ENCODE results near the gene FBXO5.
"Not testable (repeated sequence)": the region's sequence is repeated elsewhere in the genome, so short reads cannot be mapped to it uniquely, and the experiment has no call there.

Gene FBXO5

DNA sequence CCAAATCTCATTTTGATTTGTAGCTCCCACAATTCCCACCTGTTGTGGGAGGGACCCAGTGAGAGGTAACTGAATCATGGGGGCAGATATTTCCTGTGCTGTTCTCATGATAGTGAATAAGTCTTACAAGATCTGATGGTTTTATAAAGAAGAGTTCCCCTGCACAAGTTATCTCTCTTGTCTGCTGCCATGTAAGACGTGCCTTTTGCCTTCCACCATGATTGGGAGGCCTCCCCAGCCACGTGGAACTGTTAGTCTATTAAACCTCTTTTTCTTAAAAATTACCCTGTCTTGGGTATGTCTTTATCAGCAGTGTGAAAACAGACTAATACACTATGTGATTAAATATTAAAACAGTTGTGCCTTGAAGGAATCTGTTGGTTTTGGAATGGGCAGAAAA is 16.7 kb upstream of the FBXO5 start:
- DNase-seq (ENCODE audit: low read depth); H3K4me3 ChIP-seq (ENCODE audit: low read depth, low read length): not testable (repeated sequence)

DNA sequence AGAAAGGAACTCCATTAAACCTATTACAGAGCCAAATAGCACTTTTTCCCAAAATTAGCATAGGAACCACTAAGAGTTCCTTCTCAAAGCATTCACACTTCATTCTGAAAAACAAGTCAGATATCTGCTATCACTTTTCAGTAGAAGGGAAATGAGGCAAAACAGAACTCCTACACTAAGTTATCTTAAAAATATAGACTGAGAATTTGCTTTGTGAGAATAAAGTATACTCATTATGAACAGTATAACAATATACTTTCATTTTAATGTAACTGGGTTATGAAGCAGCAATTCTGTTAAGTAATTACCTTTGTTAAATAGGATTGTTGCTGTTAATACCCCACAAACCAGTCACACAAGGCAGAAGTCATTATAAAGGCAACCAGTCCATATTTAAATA is 11.0 kb upstream of the FBXO5 start:
- H3K4me3 ChIP-seq (ENCODE audit: low read depth, low read length), result no peak overlapping the region
- DNase-seq (ENCODE audit: low read depth), result no peak

DNA sequence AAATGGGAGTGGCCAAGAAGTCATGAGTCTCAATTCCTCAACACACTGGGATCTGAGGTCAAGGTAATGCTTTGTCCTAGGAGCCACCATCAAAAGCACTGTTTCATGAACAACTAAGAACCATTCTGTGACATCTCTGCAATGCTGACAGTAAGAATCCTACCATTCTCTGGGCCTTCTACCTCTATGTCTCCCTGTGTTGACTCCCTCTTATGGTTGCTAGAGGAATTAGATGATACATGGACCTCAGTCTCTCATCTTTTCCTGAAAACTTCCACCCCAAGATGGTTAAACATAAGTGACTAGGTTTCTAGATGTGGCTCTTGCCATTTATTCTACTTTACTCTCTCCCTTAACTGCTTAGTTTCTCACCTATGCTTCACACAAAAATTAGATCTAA is 10.6 kb upstream of the FBXO5 start:
- no peak overlapping the region for H3K4me3 ChIP-seq (ENCODE audit: low read depth, low read length)
- no peak for DNase-seq (ENCODE audit: low read depth)

DNA sequence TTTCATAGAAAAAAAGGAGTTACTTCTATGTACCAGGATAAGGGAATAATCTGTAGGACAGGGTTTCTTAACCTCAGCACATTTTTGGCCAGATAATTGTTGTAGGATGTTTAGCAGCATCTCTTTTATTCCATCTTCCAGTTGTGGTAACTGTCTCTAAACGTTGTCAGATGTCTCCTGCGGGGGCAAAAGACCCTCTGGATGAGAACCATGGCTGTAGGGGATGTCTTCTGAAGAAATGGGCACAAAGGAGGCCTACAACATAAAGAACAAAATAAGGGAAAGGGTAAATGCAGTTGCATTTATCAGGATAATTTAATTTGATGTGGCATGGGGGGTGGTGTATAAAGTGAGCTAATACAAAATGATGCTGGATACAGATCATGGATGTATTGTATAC is 4.1 kb upstream of the FBXO5 start:
- no peak overlapping the region for H3K4me3 ChIP-seq (ENCODE audit: low read depth, low read length)
- DNase-seq (ENCODE audit: low read depth), result no peak

DNA sequence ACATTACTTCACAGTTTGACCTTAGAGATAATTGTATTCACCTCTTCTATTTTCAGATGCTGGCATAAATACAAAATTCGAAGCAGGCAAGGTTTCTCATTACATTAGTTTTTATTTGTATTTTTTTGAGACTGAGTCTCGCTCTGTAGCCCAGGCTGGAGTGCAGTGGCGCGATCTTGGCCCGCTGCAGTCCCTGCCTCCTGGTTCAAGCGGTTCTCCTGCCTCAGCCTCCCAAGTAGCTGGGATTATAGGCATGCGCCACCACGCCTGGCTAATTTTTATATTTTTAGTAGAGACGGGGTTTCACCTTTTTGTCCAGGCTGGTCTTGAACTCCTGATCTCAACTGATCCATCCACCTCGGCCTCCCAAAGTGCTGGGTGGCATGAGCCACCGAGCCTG is 2.5 kb upstream of the FBXO5 start:
- not testable (repeated sequence) for DNase-seq (ENCODE audit: low read depth)

DNA sequence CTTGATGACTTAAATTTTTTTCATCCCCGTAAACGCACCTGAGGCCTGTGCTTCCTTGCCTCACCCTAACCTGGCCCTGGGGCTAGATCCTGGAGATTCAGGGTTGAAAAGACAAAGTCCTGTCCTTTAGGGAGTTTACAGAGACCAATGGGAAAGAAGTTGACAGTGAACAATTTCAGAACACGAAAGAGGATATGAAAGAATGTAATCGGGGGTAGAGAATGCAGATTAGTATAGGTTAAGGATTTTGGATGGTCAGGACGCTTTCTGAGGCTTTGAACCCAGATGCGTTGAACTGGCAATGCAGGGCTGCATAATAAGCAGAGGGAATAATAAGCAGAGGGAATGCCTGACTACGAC is 1.7 kb upstream of the FBXO5 start:
- peak overlapping the region; percentile 92 for H3K4me3 ChIP-seq (ENCODE audit: low read depth, low read length)
- DNase-seq (ENCODE audit: low read depth), result no peak

More for the DNA sequence above, 2.5 kb upstream of the FBXO5 start:
- H3K4me3 ChIP-seq (ENCODE audit: low read depth, low read length), result not testable (repeated sequence)

DNA sequence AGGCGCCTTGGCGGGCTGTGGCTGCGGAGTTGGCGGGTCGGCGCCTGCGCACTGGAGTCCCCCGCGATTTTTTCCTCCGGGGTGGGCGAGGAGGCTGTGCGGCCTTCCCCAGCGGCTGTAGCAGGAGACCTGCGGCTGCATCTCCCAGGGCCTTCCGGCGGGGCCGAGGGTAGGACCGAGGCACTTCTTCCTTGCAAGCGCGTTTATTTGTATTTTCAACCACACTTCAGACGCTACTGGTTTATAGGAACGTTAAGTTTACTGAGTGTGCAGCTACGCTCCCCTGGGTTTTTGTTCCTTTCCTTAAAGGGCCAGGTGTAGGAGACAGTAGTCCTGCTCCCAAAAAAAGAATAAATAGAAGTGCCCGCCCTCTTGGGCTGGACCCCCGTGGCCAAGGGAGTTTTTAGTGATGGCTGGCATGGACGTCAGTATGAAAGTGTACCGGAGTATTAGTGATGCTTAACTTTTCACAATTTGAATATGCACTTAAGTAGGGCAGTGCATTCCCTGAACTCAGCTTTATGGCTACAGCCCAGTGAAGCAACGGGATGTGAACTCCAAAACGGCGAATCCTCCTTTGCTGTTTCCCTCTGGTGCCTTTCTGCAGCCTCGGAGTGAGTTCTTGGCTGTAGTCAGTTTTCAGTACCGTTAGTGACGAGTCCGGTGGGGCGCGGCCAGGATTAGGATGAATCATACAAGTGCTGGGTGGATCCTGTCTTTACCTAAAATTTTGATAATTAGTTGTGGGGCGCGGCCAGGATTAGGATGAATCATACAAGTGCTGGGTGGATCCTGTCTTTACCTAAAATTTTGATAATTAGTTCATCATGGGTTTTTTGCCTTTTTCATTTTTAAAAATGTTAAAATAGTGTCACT is 1.0 kb upstream of the FBXO5 start:
- DNase-seq (ENCODE audit: low read depth), result peak; percentile 43
- H3K4me3 ChIP-seq (ENCODE audit: low read depth, low read length), result peak overlapping the region; percentile 92

DNA sequence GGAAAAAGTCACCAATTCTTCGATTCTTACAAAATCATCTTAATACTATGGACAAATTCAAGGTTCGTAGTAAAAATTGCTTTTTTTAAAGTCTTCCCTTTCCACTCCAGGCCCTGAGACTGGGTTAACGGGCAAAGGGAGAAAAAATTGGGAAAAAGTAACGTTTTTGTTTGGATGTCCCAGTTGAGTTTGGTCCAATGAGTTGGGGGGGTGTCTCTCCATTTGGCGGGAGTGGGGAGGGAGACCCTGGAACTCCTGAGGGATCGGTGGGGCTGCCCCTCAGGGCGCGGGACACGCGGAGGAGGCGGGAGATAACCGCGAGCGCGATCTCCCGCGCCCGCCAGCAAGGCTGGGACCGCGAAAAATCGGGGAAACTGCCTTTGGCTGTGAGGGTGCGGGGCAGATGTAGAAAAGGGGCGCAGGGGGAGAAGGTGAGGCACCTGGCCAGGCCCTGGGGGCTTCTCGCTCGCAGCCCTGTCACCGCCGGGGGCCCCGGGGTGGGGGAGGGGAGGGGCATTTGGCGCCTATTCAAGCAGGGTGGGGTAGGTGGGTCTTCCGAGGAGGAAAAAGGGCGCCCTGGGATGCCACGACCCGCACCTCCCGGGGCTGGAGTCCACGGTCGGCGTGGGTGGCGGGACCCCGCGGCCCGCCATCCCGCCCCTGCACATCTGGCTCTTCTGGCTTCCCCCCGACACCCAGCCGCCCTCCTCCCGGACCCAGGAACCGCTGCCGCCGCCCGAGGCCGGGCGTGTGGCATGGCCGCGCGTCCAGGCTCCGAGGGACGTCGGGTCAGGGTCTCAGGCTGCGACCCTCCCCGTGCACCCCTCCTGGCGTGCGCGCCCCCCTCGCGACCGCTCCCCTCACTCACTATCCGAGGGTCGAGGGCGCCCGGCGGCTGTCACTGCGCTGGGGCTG is 595 bp downstream of the FBXO5 start:
- H3K4me3 ChIP-seq (ENCODE audit: low read depth, low read length), result peak overlapping the region; percentile 92
- no peak for DNase-seq (ENCODE audit: low read depth)

DNA sequence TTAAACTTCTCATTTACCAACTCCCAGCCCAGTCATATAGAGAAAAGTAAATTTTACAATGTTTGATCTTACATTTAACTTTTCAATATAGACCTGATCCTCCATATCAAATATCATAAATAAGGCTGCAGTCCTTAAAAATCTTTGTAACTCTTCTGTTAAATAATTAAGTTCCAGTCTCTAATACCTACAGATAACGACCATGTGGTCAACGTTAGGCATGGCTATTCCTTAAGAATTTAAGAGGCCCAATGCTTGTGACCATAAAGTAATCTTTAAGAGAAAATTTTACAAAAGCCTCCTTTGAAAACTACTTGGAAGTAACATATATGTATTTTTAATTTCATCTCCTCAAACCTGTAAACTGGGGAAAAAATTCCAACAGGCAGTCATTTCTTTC is 1.6 kb downstream of the FBXO5 start:
- peak overlapping the region; percentile 92 for H3K4me3 ChIP-seq (ENCODE audit: low read depth, low read length)
- DNase-seq (ENCODE audit: low read depth), result no peak

DNA sequence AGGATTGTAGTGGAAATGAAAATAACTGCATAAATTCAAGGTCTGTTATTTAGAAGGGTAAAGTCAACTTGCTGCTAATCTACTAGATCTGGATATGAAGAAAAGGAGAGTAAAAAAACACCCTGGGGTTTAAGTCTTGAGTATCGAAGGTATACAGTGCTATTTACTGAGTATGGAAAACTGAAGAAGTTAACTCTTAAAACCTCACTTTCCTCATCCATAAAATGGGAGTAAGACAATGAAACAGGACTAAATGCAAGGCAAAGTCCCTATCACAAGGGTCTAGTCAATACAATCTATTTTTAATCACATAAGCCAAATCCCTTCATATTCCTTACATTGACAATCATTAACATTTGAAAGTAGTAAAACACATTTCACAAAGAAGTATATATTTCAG is 2.2 kb downstream of the FBXO5 start:
- H3K4me3 ChIP-seq (ENCODE audit: low read depth, low read length), result peak overlapping the region; percentile 92

DNA sequence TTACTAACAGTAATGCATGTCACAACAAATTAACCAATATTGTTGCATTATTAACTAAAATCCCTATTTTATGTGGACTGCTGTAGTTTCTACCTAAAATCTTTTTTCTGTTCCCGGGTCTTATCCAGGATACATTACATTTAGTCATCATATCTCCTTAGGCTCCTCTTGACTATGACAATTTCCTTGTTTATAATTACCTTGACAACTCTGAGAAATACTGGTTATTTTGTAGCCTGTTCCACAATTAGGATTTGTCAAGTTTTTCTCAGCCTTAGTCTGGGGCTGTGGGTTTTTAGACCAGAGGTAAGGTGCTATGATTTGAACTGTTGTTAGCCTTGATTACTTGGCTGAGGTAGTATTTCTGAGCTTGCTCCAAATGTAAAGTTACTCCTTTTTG is 3.7 kb downstream of the FBXO5 start:
- DNase-seq (ENCODE audit: low read depth), result no peak
- no peak overlapping the region for H3K4me3 ChIP-seq (ENCODE audit: low read depth, low read length)

More for the DNA sequence above, 2.2 kb downstream of the FBXO5 start:
- DNase-seq (ENCODE audit: low read depth), result no peak

DNA sequence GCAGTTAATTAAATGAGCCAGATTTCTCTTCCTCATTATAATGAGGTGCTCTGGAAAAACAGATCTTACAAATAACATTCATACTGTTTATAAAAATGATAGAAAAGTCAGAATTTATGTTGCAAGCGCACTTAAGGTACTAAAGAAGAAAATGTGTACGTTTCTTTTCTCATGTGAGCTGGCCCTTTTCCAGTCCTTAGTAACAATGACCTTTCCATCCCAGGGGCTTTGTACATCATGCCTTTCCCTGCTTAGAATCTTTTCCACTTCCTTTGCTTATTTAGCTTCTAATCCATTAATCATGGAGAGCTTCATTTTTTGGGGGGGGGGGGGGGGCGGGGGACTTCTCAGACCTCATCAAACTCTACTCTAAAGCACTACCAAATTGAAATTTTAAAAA is 4.8 kb downstream of the FBXO5 start:
- H3K4me3 ChIP-seq (ENCODE audit: low read depth, low read length), result no peak overlapping the region
- DNase-seq (ENCODE audit: low read depth), result no peak

DNA sequence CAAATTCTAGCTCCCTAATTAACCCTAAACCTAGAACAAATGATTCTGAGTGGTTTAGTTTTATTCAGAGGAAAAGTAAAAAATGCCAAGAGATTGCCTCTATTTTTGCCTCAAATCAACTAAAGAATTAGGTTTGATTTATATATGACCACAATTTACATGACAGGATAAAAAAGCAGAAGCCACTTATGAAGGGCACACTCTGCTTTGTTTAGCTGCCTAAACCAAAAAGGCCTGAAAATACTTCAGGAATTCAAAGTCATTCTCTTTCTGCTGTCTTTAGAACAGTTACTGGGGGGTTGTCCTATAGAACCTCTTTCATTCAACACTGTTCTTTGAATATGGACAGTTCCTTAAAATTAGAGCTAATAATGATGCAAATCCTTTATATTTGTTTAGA is 5.3 kb downstream of the FBXO5 start:
- no peak overlapping the region for H3K4me3 ChIP-seq (ENCODE audit: low read depth, low read length)

DNA sequence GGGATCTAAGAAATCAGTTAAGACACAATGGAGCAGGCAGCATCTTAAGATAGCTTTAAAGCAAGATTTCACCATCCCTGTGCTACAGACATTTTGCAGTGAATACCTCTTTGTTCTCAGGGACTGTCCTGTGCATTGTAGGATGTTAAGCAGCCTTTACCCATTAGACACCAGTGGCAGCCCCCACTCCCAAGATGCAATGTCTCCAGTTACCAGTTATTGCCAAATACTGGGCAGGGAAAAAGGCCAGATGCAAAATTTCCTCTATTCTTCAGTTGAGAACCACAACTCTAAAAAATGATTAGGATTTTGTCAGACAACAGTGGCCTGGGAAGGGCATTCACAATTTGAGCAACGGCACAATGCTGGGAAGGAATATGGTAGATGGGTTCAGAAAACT is 6.1 kb downstream of the FBXO5 start:
- H3K4me3 ChIP-seq (ENCODE audit: low read depth, low read length), result no peak overlapping the region
- no peak for DNase-seq (ENCODE audit: low read depth)

More for the DNA sequence above, 5.3 kb downstream of the FBXO5 start:
- no peak for DNase-seq (ENCODE audit: low read depth)

DNA sequence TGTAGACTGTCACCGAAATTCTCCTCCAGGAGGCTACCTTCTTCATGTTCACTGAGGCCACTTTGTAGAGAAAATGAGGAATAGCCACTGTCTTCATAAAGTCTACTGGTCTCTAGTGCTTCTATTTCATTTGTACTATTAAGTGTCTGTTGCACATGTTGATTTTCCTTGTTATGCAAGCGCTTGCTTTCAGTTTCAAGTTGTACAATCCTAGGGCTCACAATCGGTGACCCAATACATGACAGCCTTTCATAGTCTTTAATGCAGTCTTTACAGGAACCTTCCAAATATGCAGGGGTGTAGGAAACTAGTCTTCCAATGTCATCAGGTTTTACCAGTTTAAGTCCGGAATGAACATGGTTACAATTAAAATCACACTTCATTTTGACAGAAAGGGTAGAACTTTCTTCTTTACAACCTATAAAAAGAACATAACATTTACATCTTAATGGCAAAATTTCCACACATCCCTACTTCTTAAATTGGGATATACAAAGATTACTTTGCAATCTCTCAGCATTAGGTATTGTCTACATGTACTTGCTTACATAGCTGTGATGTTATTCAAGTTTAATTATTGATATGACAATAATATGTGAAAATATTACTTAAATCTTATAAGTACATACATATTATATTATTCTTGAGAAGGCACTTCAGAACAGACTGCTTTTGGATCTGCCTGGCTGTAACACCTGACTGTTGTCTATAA is 7.5 kb downstream of the FBXO5 start:
- no peak overlapping the region for H3K4me3 ChIP-seq (ENCODE audit: low read depth, low read length)
- DNase-seq (ENCODE audit: low read depth), result no peak

DNA sequence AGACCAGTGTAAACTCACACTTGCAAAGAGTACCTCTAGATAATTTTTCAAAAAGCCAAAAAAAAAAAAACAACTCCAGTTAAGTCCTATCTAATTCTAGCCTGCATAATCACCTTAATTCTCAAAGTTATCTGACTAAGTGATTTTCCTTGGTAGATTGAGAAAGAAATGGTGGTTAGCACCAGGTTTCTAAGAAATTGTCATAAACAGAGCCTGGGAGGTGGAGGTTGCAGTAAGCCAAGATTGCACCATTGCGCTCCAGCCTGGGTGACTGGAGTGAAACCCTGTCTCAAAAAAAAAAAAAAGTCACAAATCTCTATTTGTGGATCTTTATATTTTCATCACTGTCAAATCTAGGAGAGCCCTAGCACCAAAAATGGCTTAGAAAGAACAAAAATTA is 8.9 kb downstream of the FBXO5 start:
- no peak for DNase-seq (ENCODE audit: low read depth)

DNA sequence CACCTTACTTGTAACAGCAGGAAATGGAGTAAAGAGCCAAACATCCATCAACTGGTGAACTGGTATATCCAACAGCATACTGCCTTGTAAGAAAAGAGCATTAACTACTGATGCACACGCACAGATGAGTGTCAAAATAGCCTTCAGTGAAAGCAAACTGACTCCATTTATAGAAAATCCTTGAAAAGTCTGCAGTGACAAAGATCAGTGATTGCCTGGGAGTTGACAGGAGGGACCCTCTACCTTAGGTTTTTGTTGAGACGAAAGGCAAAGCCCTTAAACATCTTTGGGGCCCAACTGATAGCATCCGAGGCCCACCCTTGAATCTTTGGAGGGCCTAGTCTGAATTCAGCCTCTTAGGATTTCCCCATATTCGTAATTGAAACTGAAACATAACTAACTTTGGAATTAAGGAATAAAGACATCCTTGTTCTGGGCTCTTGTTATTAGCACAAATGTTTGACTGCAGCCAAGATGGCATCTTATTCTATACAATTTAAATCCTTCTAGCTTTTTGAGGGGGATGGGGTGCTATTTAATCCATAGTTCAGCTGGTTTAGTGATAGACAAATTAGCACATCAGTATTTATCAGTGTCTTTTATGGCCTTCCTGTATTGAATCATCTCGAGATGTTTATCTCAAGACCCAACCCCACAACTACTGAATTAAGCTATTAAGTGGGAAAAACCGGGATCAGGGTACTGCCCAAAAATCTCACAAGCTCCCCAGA is 13.0 kb downstream of the FBXO5 start:
- no peak overlapping the region for H3K4me3 ChIP-seq (ENCODE audit: low read depth, low read length)
- DNase-seq (ENCODE audit: low read depth), result no peak

More for the DNA sequence above, 8.9 kb downstream of the FBXO5 start:
- H3K4me3 ChIP-seq (ENCODE audit: low read depth, low read length), result no peak overlapping the region

DNA sequence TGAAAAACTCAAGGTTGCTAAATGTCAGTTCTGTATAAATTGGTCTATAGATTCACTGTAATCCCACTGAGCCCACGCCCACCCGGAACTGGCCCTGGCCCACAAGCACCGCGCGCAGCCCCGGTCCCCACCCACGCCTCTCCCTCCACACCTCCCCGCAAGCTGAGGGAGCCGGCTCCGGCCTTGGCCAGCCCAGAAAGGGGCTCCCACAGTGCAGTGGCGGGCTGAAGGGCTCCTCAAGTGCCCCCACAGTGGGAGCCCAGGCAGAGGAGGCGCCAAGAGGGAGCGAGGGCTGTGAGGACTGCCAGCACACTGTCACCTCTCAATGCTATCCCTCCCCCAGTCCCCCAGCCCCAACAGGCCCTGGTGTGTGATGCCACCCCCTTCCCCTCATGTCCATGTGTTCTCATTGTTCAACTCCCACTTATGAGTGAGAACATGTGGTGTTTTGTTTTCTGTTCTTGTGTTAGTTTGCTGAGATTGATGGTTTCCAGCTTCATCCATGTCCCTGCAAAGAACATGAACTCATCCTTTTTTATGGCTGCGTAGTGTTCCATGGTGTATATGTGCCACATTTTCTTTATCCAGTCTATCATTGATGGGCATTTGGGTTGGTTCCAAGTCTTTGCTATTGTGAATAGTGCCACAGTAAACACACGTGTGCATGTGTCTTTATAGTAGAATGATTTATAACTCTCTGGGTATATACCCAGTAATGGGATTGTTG is 16.5 kb downstream of the FBXO5 start:
- H3K4me3 ChIP-seq (ENCODE audit: low read depth, low read length); DNase-seq (ENCODE audit: low read depth): not testable (repeated sequence)

DNA sequence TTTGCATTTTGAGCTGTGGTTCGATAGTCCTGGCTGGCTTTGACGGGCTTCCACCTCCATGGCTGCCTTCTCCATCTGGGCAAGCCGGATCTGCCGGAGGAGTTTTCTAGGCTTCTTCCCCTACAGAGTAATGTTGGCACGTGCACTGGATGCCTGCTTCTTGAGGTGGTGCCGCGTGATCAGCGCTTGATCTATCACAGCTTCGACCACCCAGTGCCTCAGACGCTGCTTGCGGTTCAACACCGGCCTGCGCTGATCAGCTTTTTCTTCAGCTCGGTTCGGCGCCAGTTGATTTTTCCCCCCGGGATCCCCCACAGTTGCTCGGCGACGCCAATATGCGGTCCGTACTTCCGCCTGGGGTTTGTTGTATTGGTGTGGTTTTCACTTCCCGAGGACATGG is 23.5 kb downstream of the FBXO5 start:
- no peak for DNase-seq (ENCODE audit: low read depth)
- H3K4me3 ChIP-seq (ENCODE audit: low read depth, low read length), result no peak overlapping the region
